ENCODE data around the gene RBM38. TPM values are rescaled to one million over a fixed set of nuclear protein-coding genes. Genes with fewer than 3 reads are reported as not detected.
A peak's percentile ranks its signal among the peaks of the same experiment; 100 is the strongest.

Gene RBM38
- total RNA-seq, 1 experiment from 2014 or later = 53.5 TPM

GRCh38 chr20:57435498-57436222, 44.5 kb downstream of the RBM38 start:
- DNase-seq (ENCODE audit: low spot score) = peak; percentile 86

DNA sequence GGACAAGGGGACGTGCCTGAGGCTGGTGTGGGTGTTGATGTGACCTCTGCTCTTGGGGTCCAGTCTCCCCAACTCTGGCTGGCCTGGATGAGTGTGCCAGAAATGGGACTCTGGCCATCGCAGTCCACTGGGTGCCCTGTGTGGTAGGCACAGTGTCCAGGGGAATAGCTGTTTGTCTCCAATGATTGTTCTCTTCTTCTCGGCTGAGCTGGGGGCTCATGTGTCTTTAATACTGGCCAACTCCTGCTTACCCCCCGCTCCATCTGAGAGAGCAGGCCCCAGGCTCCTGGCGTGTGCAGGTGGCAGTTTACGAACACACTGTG, 45.0 kb downstream of the RBM38 start:
- DNase-seq (ENCODE audit: low spot score) = no peak

DNA sequence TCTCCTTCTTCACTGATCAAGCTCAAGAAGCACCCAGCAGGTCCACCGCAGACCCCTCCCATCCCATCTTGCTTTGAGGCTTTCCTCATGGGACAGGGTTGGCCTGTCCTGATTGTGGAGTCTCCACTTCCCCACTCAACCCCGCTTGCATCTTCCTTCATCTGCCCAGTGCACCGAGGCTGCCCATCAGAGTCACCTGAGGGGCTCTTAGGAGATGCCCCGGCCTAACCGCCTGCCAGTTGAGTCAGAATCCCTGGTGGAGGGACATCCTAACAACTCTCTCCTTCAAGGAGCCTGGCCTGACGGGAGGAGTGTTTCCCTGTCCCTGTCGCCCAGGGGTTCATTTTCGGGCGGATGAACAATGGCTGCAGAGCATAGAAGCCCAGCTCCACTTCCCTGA, 46.1 kb downstream of the RBM38 start:
- no peak for DNase-seq (ENCODE audit: low spot score)

DNA sequence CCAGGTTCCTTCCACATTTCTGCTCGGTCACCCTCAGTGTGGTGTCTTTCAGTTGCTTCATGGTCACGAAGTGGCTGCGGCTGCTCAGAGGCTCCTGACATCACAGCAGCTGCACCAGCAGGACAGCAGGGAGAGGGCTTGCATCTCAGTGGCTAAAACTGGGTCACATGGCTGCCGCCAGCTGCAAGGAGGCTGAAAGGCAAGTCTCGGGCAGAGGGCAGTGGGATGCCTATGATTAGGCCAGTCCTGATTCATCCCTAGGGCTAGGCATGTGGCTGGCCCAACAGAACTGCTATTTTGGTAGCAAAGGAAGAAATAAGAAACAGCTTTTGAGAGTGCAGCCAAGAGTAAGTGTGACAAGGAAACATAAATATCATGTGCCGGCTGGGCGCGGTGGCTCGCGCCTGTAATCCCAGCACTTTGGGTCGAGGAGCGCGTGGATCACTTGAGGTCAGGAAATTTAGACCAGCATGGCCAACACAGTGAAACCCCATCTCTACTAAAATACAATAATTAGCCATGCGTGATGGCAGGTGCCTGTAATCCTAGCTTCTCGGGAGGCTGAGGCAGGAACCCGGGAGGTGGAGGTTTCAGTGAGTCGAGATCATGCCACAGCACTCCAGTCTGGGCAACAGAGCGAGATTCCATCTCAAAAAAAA, 46.6 kb downstream of the RBM38 start:
- DNase-seq (ENCODE audit: low spot score) = no peak

DNA sequence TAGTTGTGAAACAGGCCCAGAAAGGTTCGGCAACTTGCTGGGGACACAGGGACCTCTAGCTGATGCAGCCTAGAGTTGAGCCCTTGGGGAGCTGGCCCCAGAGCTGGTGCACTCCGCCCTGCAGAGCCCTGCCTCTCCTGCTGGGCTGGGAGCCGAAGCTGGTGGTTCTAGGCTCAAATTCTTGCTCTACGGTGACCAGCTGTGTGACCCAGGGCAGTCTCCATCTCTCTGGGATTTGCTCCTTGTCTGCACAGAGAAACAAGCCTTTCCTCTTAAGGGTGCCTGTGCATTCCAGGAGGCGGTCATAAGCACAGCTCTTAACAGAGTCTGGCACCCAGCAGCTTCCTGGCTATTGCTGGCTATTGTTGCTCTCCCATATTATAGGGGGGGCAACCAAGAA, 47.4 kb downstream of the RBM38 start:
- DNase-seq (ENCODE audit: low spot score) = no peak

DNA sequence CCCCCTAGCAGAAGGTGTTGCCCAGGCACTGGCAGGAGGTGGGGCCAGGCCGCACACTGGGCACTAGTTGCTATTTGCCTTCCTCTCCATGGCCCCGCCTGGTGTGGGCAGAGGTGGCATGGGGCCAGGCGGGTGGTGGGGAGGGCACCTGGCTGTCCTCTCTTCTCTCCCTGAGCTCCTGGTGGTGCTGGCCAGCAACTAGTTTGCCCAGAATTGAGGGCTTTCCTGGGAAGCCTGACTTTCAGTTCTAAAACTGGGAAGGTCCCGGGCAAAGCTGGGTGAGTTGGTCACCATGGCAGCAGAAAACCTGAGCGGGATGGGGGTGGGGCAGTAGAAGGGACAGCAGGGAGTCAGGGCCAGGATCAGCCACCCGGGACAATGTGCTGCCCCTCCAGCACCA, 48.2 kb downstream of the RBM38 start:
- peak; percentile 66 for DNase-seq (ENCODE audit: low spot score)

DNA sequence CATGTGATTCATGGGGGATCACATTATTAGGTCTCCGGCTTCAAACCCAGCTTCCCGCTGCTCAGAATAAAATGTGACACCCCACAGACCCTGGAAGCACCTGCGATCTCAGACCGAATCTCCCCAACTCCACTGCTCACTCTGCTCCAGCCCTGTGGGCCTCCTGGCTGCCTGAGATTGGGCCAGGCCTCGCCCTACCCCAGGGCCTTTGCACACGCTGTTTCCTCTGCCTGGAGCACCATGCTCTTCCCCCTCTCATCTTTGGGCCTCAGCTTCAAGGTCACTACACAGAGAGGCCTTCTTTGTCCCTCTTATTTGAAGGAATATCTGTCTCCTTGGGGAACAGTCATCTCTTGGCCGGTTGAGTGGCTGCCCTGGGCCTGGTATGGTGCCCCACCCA, 48.8 kb downstream of the RBM38 start:
- no peak for DNase-seq (ENCODE audit: low spot score)

GRCh38 chr20:57440678-57441509, 49.7 kb downstream of the RBM38 start:
- DNase-seq (ENCODE audit: low spot score) = peak; percentile 30

DNA sequence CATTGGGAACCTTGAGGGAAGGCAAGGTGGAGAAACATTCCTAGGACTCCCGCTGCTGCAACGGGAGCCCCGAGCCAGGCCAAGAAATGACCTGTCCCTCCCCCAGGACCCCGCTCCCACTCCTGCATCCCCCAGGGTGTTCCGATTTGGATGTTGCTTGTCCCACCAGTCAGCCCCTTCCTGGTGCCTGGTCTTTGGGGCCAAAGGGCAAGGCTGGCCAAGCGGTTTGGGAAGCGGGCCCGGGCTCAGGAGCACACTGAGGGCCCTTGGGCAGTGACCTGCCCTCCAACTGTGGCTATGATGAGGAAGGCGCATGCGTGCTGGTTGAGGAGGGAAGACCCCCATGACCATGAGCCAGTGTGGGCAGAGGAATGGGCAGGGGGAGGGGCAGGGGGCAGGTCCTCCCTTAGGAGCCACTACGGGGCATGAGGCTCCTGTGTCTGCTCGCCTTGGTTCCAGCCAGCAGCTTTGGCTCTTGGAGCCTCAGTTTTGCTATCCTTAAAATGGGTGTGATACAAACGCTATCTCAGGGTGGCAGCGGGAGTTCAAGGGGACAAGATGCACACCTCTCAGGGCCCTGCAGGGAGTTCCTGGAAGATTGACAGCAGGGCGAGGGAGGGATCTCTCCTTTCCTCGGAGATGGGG, 50.4 kb downstream of the RBM38 start:
- no peak for DNase-seq (ENCODE audit: low spot score)

DNA sequence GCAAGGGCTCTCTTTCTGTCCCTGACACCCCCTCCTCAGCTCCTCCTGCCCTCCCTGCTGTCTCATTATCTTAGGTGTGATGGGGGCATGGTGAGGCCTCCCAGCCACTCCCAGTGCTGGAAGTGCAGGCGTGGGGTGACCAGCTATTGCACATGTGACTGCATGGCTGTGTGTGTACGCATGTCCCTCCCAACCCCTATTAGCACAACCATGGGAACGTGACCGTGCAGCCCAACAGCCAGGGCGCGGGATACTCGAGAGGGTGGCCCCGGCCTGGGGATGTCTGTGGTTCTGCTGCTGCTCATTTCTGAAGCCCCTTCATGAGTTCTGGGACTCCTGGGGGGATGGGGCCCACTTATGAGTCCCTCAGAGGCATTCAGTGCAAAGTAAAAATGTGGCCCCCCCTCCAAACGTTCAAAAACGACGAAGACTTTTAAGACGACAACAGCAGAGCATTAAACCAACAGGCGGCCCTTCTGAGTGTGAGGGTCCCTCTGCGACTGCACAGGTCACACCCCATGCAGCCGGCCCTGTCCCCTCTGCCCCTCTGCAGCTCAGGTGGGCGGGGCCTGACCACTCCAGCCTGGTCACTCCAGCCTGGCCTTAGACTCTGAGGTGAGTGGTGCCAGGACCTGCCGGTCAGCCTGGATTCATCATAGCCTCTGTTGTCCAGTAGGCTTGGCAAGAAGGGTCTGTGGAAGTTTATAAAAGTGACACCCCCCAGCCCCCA, 51.1 kb downstream of the RBM38 start:
- DNase-seq (ENCODE audit: low spot score) = no peak

DNA sequence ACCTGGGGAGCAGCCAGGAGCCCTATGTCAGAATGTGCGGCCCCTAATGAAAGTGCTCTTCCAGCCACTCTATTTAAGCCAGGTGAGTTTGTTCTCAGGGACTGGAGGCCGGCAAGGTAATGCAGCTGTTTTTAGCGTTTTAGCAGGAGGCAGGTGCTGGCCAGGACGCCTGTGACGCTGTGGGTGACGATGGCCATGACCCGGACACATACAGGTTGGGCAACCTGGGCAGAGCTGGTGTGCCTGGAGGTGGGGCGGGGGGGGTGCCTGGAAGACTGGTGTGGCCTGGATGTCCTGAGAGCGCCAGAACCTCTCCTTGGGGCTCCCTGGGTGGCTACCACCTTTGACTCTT, 51.7 kb downstream of the RBM38 start:
- no peak for DNase-seq (ENCODE audit: low spot score)

GRCh38 chr20:57443349-57444265, 52.4 kb downstream of the RBM38 start:
- no peak for DNase-seq (ENCODE audit: low spot score)

DNA sequence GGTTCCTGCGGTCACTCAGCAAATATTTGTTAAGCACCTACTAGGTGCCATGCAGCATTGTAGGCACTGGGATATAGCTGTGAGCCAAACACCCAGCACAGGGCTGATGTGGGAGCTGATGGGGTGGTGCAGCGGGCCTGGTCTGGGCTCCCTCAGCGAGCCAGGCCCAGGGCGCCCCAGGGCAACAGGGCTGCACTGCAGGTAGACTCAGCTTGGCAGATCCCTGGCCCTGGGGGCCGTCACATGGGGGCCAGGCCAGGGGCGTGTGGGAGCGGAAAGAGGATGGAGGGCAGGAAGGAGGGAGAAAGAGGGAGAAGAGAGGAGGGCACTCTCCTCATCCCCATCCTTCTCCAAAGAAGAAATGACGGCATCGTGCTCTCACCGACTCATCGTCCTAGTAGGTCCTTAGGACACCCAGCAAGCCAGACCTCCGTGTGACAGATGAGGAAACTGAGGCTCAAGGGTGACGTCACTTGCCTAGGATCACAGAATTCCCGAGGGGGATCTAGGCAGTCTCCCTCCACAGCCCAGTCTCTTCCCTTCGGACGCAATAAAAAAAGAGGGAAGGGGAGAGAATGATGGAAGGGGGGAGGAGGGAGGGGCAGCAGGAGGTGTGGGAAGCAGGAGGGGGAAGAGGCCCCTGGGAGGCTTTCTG, 53.3 kb downstream of the RBM38 start:
- DNase-seq (ENCODE audit: low spot score) = no peak

DNA sequence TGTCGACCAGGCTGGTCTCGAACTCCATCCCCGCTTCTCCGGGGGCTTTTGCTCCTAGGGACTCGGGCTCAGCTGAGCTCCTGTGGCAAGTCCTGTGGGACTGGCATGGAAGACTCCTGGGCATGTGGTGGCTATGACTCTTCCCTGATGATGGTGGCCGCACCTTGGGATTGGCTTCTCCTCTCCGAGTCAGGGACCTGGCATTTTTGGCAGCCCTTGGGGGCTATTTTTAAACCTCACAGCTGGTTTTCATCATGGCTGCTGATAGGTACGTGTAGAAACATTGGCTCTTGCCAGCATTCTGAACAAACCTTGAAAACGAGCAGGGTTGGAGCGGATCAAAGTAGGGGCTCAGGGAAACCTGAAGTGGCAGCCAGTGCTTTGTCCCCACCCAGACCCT, 54.1 kb downstream of the RBM38 start:
- DNase-seq (ENCODE audit: low spot score) = peak; percentile 70

DNA sequence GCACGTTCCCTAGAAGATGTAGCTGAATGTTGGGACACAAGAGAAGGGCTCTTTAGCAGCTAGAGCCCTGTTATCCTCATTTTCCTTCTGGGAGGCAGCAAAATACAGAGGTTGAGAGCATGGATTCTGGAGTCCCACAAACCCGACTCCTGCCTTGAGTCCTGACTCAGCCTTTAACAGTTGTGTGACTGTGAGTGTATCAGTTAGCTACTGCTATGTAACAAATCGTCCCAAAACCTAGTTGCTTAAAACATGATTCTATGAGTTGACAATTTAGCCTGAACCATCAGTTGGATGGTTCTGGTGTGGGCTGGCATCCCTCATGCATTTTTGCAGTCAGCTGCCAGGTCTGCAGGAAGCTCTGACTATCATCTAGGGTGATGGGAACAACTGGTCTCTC, 54.6 kb downstream of the RBM38 start:
- no peak for DNase-seq (ENCODE audit: low spot score)

GRCh38 chr20:57448764-57449354, 57.7 kb downstream of the RBM38 start:
- no peak for DNase-seq (ENCODE audit: low spot score)

DNA sequence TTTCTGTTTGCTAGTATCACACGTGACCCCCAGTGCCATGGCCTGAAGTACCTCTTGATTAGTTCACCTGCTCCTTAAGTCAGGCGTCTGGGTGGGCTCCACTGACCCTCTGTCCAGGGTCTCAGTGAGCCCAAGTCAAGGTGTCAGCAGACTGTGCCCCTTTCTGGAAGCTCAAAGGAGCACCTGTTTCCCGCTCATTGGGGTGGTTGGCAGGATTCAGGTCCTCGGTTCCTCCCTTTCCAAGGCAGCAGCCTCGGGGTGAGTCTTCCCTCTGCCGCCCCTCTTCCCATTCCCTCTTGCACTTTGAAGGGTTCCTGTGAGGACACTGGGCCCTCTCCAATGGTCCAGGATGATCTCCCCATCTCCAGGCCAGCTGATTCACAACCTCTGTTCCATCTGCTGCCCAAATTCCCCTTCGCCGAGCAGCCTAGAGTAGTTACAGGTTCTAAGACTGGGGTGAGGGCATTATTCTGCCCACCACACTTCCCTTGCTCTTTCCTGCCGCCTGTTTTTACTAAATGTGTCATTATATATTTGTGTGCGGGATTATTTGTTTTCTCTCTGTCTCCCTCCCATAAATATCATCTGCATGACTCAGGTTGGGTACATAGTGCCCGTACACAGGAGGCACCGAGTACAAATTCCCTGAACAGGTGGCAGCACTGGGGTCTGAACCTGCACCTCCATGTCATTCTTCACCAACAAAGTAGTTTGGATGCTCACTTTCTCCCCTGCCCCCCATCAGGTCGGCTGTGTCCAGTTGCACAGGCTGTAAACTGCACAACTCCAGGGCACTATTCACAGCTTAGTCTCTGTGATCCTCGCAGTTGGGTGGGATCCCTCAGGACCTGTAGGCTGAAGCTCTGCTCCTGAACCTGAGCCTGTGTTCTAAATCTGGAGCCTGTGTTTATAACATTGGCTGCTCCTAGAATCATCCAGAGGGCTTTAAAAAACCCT, 58.5 kb downstream of the RBM38 start:
- peak; percentile 31 for DNase-seq (ENCODE audit: low spot score)

GRCh38 chr20:57450419-57450818, 59.2 kb downstream of the RBM38 start:
- DNase-seq (ENCODE audit: low spot score) = peak; percentile 51

DNA sequence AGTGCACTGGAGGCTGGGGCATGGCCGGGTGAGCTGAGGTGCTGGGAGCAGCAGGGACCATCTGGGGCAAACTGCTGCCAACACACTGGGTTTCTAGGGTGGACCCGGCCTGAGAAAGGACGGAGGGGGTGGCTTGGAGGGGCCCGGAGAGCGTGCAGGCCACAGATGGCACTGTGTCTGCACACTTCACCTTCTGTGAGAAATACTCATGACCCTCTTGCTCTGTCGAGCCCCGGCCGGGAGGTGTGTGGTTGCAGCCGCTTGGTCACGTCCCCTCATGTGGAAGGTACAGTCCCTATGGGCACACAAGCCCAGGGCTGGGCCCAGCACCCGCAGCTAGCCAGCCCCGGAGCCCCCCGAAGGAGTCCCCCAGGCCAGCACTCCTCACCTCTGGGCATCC, 59.7 kb downstream of the RBM38 start:
- DNase-seq (ENCODE audit: low spot score) = no peak

Data from A172 (cell line).